ENCODE data around the gene SDK1.

SDK1 gene

DNA sequence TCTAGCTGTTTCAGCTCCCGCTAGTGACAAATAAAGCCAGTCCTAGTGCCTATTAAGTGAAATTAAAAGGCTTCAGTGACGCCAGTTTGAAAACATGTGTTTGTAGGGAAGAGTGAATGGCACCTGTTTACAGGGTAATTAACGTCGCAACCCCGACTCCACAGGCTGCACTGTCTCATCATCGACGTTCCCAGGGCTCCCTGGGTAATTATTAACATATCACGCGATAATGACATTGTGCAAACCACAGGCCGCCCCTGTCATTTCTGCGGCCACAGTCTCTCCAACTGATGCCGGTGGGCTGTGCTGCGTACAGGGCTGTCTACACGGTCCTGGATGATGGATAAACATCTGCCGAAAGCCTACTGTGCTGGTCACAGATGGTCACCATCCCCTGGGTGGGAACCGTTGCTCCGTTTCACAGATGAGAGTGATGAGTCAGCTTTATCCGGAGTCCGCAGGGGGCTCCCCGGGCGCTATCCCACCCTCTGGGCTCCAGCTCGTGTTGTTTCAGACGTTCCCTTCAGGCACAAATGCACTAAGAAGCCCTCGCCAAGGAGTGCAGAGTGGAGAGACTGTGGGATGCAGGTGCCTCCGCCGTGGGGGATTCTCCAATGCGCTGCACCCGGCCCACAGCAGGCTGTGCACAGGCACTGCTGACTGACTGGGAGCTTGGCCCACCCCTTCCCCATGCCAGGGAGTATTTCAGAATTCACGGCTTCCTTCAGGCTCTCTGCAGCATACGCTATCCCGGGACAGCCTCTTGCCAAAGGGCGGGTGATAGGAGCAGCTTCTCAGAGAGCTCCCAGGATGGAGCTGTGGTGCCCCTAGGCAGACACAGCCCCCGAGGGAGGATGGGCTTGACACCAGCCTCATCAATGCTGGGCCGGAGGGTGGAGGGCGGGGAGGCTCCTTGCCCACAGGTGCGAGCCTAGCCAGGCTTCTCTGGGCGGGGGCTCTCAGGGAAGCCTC, 889.2 kb downstream of the SDK1 start:
- DNase-seq = no peak

DNA sequence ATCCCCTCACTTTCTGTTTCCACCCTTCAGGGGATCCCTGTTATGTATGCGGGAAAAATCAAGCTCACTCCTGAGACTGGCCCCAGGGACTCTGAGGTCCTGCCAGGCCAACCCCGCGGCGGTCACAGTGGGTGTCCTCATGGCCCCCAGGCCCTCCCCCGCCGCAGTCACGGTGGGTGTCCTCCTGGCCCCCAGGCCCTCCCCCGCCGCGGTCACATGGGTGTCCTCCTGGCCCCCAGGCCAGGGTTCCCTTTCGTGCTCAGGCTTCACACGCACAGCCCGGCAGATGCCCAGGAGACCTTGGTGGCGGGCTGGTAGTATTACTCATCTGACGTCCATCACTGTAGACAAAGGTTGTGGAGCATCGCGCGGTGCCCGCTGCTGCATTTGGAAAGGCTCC, 890.0 kb downstream of the SDK1 start:
- peak in 1 of 14 donors; percentile 12 for DNase-seq

DNA sequence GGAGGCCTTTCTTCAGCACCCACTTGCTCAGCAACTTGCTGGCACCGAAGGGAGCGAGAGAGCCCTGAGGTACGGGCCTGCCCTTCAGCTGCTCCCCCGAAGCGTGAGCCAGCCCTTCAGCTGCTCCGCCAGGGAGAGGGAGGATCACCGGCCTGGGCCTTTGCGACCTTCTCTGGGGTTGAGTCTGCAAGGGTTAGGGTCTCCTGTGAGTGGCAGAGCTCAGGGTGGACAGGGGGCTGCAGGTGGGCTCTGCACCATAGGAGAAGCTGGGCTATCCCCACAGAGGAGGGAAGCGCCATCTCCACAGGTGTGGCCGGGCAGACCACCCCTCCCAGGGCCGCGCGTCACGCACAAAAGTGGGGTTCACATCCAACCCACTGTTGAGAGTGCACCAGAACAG, 890.5 kb downstream of the SDK1 start:
- DNase-seq = no peak

DNA sequence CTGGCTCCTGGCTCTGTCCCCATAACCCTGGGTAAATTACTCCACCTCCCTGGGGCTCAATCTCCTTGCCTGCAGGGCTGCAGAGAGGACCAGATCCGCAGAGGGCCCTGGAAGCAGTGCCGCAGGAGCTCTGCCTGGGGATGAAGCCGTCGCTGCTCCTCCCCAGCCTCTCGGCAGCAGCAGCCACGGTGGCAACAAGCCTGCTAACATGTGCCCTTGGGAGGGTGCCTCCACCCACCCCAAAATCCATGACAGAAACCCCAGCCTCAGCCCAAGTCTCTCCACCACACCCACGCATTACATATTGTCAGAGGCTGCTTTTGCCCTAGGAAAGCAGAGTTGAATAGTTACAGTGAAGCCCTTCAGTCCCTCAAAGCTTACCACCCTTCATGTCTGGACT, 894.6 kb downstream of the SDK1 start:
- DNase-seq = no peak

DNA sequence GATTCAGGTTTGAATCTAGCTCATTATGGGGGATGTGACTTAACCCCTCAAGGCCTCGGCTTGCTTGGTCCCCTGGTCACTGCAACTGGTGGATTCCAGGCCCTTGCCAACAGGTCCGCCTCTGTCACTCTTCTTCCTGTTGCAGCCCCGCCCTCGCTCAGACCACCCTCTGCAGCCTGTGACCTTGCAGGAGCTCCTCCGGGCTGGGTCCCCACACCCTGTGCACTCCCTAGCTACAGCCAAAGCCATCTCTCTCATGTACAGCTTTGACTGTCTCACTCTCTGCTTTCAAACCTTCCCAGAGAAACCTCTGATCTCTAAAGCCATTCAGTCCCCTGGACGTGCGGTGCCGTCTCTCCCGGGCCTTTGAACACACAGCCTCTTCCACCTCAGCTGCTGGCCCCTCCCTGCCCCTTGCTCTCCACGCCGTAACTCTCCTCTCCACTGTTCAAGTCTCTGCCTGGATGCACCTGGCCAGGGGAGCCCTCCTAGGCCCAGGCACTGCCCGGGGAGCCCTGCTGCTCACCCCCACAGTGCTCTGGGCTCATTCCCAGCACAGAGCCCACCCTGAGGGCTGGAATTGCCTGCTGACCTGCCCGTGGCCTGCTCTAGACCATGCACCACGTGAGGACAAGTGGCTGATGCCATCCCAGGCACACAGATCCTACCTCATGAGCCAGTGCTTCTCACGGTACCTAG, 895.2 kb downstream of the SDK1 start:
- DNase-seq = no peak

DNA sequence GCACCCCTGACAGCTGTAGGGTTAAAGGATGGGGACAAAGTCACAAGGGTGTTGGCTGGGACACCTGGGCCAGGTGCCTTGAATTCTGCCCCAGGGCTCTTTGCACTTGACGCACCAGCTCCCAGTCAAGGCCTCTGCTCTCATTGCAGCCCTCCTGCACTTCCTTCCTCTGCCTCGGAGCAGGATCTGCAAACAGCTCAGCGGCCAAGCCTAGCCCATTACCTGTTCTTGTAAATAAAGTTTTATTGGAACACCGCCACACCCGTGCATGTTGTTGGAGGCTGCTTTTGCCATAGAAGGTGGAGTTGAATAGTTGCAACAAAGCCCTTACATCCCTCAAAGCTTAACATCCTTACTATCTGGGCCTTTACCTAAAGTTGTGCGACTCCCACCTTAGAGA, 897.2 kb downstream of the SDK1 start:
- DNase-seq = no peak

DNA sequence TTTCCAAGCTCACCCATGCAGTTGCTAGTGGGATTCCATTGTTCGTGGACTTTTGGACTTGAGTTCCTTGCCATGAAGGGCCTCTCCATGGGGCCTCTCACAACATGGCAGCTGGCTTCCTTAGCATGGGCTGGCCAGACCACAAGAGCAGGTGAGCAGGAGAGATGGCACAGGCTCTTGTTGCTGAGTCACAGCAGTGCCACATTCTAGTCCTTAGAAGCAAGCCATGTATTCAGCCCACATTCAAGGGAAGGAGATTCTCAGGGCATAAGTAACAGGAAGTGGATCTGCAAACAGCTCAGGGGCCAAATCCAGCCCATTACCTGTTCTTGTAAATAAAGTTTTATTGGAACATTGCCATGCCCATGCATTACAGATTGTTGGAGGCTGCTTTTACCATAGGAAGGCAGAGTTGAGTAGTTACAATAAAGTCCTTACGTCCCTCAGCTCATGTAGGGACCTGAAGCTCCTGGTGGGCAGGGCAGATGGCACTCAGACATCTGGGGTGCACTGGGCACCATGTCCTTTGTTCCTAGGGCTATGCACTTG, 899.6 kb downstream of the SDK1 start:
- no peak for DNase-seq

DNA sequence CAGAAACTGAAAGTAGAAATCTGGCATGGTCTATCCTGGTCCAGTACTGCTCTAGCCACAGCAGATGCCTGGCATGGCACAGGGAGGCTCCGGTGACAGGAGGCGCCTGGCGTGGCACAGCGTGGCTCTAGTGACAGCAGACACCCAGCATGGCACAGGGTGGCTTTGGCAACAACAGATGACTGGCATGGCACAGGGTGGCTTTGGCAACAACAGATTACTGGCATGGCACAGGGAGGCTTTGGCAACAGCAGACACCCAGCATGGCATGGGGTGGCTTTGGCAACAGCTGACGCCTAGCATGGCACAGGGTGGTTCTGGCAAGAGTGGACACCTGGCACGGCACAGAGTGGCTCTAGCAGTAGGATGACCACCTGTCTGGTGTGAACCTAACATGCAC, 900.5 kb downstream of the SDK1 start:
- DNase-seq = peak in 2 of 14 donors; percentile 14 to 93

DNA sequence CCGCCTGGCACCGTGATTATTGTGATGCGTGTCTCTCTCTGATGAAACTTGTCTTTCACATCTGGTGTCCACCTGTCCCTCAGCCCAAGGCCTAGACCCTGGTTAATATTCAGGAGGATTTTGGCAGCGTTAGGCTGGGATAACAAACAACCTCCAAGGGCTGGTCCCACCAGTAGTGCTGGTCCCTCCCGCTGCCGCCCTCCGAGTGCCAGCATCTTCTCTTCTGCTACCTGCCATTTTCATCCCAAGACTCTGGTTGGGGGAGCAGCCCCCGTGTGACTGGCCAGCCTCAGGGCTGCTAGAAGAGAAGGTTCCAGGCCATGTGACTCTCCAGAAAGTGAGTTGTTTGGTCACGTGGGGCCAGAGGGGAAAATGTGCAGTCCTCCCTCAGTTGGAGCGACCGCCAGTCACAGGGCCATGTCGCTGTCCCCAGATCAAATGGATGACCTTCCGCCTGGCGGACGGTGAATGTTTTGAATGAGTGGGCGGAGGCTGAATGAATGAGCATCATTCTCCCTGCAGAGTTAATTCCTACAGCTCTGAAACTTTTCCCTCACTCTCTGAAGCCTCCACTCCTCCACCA, 901.2 kb downstream of the SDK1 start:
- no peak for DNase-seq

DNA sequence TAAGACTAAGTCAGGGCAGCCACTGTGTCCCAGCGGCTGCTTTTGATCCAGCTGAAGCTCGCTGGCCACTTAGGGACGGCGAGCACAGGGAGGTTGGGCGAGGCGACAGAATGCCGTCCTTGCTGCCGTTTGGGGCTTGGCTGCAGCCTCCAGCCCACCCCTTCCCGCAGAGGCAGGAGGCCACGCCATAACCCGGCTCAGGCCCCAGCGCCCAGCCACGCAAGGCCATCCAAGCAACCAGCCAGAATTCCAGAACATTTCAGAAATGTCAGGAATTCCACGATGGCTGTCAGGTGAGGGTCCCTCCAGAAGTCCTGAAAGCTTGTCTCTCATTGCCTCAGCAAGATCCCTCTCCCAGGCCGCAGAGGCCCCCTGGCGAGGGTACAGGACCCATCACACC, 901.9 kb downstream of the SDK1 start:
- DNase-seq = no peak

DNA sequence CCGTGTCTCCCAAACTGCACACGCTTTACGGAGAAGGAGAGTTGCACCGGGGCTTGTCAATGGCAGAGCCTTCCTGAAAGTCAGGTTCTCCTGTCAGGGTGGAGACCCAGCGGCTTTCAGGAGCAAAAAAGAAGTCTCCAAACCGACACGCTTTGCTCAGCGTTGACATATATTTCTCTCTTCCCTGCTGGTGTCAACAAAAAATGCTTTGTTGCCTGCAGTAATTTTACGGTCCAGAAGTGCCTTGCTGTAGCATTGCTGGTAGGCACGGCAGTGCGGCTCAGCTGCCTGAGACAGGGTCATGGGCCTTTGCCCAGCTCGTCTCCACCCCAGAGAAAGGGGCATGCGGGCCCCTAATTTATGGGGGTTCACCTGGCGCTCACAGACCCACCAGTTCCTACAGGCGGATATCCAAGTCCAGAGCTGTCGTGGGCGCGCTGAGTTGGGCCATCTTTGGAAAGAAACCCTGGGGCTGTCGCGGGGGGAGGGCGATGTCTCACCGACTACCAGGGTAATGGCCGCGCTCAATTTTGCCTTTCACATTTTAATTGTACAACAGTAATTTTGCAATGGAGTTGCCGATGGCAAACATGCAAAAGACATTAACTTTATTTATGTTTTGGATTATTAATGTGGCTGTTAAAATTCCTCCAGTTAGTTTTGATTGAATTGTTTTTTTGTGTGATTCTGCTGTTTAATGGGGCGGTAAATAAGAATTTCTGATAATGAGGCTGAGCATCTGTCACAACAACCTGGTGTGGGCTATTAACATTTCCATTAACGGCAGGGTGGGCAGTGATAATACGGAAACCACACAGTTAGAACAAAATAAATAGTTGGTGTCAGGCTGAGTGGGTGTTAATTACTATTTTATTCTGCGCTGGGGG, 902.8 kb downstream of the SDK1 start:
- DNase-seq = no peak

DNA sequence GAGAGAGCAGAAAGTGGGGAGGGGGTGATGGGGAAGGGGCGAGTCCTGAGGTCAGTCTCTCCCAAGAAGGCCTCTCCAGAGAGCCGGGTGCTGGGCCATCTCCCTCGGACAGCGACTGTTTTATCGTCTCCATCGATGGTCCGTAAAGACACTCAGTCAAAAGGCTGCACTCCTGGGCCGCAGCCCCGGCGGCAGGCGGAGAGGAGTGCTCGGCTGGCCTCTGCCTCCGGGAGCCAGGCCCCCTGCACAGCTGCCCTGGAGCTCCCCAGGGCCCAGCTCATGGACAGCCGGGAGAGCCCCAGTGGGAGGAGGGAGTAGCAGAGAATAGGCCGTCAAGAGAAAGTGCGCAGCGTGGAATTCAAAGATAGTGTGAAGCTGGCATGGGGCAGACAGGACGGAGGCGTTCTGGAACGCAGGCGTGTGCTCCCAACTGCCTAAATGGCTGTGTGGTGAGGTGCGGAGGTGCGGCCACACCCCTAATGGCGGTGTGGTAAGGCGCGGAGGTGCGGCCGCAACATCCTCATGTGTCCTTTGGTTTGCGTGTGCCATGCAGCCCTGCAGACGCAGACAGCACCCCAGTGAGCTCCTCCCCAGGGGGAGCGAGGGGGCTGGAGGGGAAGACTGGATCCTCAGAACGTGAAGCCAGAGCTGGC, 903.6 kb downstream of the SDK1 start:
- DNase-seq = no peak

DNA sequence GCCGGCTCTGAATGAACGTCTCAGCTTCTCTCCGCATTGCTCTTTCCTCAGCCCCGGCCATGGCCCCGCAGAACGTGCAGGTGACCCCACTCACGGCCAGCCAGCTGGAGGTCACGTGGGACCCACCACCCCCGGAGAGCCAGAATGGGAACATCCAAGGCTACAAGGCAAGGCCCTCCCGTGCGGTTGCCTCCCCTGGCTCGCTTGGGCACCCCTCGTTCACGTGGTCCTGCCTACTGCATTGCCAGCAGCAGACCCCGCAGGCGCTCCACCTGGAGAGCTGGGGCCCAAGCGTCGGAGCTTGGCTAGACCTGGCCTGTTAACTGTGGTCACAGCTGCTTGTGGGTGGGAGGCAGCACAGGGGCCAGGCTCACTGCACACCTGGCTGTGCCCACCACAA, 904.8 kb downstream of the SDK1 start:
- DNase-seq = no peak

DNA sequence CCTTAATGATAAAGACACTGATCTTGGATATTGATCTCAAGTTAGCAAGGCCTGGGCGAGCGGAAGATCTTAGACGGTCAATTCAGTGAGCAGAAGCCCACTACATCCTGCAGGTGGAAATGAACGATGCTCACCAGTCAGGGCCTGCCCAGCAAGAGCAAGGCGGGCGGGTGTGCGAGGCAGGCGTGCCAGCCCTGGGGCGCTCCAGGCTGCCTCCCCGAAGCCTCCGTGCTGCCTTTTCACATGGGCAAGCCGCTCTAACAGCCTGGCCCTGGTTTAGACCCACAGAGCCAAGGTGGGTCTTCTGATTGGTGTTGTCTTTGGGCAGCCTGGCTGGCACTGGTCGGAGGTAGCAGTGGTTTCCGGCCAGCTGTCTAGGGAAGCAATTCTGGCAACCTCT, 906.0 kb downstream of the SDK1 start:
- DNase-seq = no peak

DNA sequence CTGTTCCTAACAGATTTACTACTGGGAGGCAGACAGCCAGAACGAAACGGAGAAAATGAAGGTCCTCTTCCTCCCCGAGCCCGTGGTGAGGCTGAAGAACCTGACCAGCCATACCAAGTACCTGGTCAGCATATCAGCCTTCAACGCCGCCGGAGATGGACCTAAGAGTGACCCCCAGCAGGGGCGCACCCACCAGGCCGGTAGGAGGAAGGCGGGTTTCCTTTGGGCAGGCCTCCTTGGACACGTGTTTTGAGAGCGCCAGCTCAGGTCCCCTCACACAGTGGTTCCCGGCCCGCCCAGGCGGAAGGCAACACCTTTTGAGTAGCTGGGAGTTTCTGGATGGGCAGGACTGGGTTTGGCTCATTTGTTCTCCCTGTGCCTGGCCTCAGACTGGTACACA, 907.0 kb downstream of the SDK1 start:
- no peak for DNase-seq

DNA sequence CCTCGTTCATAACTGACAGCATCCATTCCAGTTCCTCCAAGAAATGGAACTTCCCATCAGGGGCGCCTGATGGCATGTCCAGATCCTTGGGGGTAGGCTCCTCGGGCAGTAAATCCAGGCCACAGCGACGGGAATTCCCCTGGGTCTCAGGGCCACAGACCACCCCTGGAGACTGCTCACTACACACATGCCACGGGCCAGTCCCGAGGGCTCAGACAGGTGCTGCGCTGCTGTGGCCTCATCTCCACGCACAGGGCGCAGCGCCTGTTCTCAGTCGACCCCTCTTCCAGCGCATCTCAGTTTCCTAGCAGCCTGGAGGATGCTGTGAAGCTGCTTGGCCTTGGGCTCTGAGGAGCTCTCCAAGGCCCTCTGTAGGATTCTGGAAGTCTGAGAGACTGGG, 907.5 kb downstream of the SDK1 start:
- DNase-seq = no peak

DNA sequence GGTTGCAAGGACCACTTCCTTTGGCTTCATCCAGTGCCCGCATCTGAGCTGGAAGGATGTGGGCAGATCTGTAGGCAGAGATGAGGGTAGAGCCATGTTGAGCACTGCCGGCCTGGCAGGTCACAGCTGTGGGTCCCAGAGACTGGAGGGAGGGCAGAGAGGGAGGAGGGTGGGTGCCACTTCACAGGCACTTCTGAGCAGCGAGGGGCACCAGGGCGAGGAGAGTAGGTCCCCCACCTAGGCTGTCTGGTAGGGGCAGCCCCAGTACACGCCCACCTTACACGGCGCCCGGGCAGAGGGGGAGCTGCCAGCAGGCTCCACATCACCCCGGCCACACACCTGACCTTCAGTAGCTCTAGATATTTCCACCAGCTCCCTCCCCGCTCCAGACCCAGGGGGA, 908.1 kb downstream of the SDK1 start:
- no peak for DNase-seq

DNA sequence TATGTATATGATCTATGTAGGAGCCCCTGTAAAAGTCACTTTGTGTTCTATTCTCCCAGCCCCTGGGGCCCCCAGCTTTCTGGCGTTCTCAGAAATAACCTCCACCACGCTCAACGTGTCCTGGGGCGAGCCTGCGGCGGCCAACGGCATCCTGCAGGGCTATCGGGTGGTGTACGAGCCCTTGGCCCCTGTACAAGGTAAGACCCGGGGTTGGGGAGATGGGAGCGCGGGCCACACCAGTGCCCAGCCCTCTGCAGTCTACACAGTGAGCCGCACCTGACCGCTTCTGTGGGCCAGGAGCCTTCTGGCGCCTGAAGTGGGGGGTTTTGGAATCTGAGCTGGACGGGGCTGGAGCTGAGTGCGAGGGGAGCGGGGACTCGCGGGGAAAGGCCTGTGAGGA, 908.9 kb downstream of the SDK1 start:
- no peak for DNase-seq

DNA sequence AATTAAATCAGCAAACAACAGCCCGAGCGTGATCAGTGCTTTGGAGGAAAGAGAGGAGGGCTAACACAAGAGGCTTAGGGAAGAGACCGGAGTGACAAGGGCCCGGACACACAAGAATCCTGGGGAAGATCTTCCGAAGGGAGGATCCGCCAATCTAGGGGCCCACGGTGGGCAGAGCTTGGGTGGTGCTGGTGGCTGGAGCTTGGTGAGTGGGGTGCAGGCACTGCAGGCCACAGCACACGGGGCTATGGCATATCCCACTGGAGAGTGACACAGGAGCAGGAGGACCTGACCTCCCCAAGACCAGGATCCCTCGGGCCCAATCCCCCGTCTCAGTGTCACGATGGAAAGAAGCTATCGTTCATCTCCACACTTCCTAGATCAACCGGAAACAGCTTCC, 909.8 kb downstream of the SDK1 start:
- DNase-seq = no peak

DNA sequence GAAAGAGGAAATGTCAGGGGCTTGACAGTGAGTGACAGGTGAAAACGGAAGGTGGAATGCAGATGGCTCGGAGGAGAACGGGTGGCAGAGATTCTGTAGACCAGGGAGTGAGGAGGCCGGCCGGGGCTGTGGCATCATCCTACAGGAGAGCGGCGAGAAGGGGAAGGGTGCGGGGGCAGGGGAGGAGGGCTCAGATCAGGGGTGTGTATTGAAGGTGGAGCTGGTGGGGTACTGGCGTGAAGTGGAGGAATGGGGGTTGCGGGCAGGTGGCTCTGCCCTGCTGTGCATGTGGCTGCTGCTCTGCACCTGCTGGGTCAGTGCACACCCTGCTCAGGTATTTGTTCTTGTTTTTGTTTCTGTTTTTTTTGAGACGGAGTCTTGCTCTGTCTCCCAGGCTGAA, 910.2 kb downstream of the SDK1 start:
- DNase-seq = no peak

DNA sequence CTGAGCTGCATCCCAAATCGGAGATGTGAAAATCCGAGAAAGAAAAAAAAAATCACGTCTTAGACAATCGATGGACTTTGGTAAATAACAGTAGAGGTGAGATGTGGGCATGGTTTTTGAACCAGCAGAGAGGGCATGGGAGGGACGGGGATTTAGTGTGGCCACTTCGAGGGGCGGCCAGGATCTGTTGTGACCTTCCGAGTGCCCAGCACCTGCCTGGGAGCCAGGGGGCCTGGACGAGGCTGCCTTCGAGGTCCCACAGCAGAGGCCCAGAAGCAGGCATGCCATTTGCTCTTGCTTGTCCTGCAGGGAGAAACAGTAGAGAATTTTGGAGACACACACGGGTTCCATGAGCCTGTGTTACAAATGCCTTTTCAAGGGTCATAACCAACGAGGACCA, 911.3 kb downstream of the SDK1 start:
- DNase-seq = no peak

All from C1 segment of cervical spinal cord (tissue), 14 donors.